Measurements from ENCODE around the gene KRT5.
"Not testable (repeated sequence)": the region's sequence is repeated elsewhere in the genome, so short reads cannot be mapped to it uniquely, and the experiment has no call there.

Gene KRT5

GRCh38 chr12:52493172-52493571 lies 27.0 kb downstream of the KRT5 start, which contains the start of gene KRT6A:
TSS of gene KRT6A (minus strand) at chr12:52493257. CDS start at chr12:52493188, 69 bp downstream.
- no peak for DNase-seq

GRCh38 chr12:52492405-52492804 lies 27.8 kb downstream of the KRT5 start:
- not testable (repeated sequence) for DNase-seq

- DNase-seq = not testable (repeated sequence)
These were observed 28.7 kb downstream of the KRT5 start for GRCh38 chr12:52491495-52491894.

GRCh38 chr12:52488736-52489135 lies 31.5 kb downstream of the KRT5 start:
- no peak for DNase-seq

GRCh38 chr12:52487744-52488443 lies 32.3 kb downstream of the KRT5 start:
- DNase-seq = not testable (repeated sequence)

- no peak for DNase-seq
These were observed 33.0 kb downstream of the KRT5 start for GRCh38 chr12:52487211-52487610.

GRCh38 chr12:52486166-52487105 lies 33.8 kb downstream of the KRT5 start:
- no peak for DNase-seq

- DNase-seq = no peak
These were observed 40.1 kb downstream of the KRT5 start for GRCh38 chr12:52480073-52480472.

GRCh38 chr12:52477651-52478050 lies 42.5 kb downstream of the KRT5 start:
- no peak for DNase-seq

- no peak for DNase-seq
These were observed 46.0 kb downstream of the KRT5 start for GRCh38 chr12:52474212-52474611.

GRCh38 chr12:52473768-52474167 lies 46.4 kb downstream of the KRT5 start, which contains the start of gene KRT6C:
TSS of gene KRT6C (minus strand) at chr12:52473805. CDS start at chr12:52473737, 68 bp downstream.
- no peak for DNase-seq

GRCh38 chr12:52469853-52470252 lies 50.3 kb downstream of the KRT5 start:
- no peak for DNase-seq

- no peak for DNase-seq
These were observed 55.3 kb downstream of the KRT5 start for GRCh38 chr12:52464897-52465296.

Data from NCI-H748 treated with DMSO at 0.1 percent for 48 hours (cell line).